ENCODE data around the gene CACNG4. TPM values are rescaled to one million over a fixed set of nuclear protein-coding genes. Genes with fewer than 3 reads are reported as not detected.

Gene CACNG4
- total and polyA plus RNA-seq, 2 of the 4 experiments (the other 2 are of a cell fraction) = under 0.01 to 0.53 TPM

DNA sequence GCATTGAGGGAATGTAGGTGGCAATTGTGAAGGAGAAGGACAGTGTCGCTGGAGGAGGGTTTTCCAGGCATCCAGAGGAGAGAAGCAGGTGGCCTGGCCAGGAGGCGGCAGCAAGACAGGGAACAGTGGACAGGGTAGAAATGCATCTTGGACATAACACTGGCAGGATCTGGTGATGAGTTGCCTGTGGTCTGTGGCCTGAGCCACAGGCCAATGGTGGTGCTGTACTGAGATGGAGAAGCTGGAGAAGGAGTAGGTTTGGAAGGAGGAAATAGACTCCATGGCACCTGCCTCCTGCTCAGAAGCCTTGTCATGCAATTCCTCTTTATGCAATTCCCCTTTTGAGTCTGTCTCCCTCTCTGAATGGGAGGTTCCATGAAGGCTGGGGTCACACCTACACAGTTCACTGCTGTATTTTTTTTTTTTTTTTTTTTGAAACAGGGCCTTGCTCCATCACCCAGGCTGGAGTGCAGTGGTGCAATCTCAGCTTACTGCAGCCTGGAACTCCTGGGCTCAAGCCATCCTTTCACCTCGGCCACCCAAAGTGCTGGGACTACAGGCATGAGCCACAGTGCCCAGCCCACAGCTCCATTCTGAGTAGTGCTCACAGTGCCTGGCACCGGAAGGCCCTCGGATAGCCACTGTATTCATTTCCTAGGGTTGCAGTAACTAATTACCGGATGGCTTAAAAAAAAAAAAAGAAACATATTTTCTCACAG, 13.5 kb upstream of the CACNG4 start:
- Histone ChIP-seq H3K27me3 (ENCODE audit: control insufficient read depth, insufficient read depth, low read length) (peaks cover 1% of the 10 kb centered on the region; the same call in 1 of the 2 replicates), H3K23ac (ENCODE audit: low read depth, low read length) (peak overlapping the region; percentile 88), H3K9me3 (ENCODE audit: control insufficient read depth, insufficient read depth, low read length) (no peaks in the 10 kb centered on the region), H3K27ac (ENCODE audit: insufficient read depth, low read length) (peak overlapping the region; percentile 57; the same call in 1 of the 2 replicates), H2BK15ac (ENCODE audit: low read depth, low read length) (peak overlapping the region; percentile 77; the same call in 2 of the 3 replicates), H3K18ac (ENCODE audit: low read depth, low read length) (no peak overlapping the region; the same call in 1 of the 2 replicates), H2BK5ac (ENCODE audit: low read depth, low read length, poor library complexity, severe bottlenecking) (peak overlapping the region; percentile 89), H4K20me1 (ENCODE audit: insufficient read depth, low read length) (no peaks in the 10 kb centered on the region), H2AFZ (replicated peaks; ENCODE audit: low read length, poor library complexity) (peak overlapping the region; percentile 47), H3K36me3 (ENCODE audit: control insufficient read depth, insufficient read depth, low read length) (no peaks in the 10 kb centered on the region), H2BK20ac (ENCODE audit: low read depth, low read length) (peak overlapping the region; percentile 95), H2BK120ac (ENCODE audit: low read depth, low read length) (peak overlapping the region; percentile 96), H4K91ac (ENCODE audit: insufficient read depth, low read depth, low read length) (peak overlapping the region; percentile 86), H3K79me1 (ENCODE audit: low read depth in 1 of 2, low read length in 2 of 2) (no peaks in the 10 kb centered on the region), H4K8ac (ENCODE audit: low read depth in 2 of 2, low read length in 2 of 2) (peak overlapping the region; percentile 9 to 60; a peak in 2 of 4 replicates), H4K5ac (ENCODE audit: low read depth, low read length) (no peak overlapping the region), H3K4me3 (ENCODE audit: insufficient read depth, low read depth, low read length) (no peak overlapping the region), H3K4me1 (ENCODE audit: control insufficient read depth, insufficient read depth, low read length) (peaks cover 18% of the 10 kb centered on the region), H3K4me2 (ENCODE audit: low read depth, low read length) (no peak overlapping the region), H2AK5ac (ENCODE audit: low read depth, low read length) (peak overlapping the region; percentile 91), H3K9ac (ENCODE audit: low read depth, low read length) (no peak overlapping the region), H3K9me1 (ENCODE audit: insufficient read depth, low read length) (peaks cover 27% of the 10 kb centered on the region), H3K4ac (ENCODE audit: low read depth, low read length) (peak overlapping the region; percentile 92), H2AK9ac (replicated peaks; ENCODE audit: low read depth, low read length, poor library complexity) (peak overlapping the region; percentile 83), H3K14ac (replicated peaks; ENCODE audit: low read depth, low read length) (peak overlapping the region; percentile 82), H3K56ac (ENCODE audit: extremely low read depth, insufficient read depth, low read length) (no peak overlapping the region)
- POLR2A ChIA-PET (ENCODE audit: unreplicated experiment) = no interaction called here
- intact Hi-C loops (cut with micrococcal nuclease) (no loop called here), dilution Hi-C loops (cut with HindIII; ENCODE audit: low sequenced_read_pairs, unreplicated experiment) (no loop called here), in situ Hi-C loops (cut with MboI; ENCODE audit: low sequenced_read_pairs) (no loop called here)
- ATAC-seq (ENCODE audit: low read depth) (no peak), DNase-seq (no peak)
- CTCF ChIA-PET = interaction anchor here (0.7 kb wide), 2 partner anchors 26 to 46 kb away, joined by 3 read pairs; no protein-coding TSS in a partner anchor
- TF ChIP-seq SMC3 (IDR thresholded peaks at IDR 0.05; ENCODE audit: low read depth, low read length) = no peak
- TF ChIP-seq BHLHE40 (IDR thresholded peaks at IDR 0.05; ENCODE audit: low read depth, low read length) = no peak
- no TSS peak for BruUV-seq (replicated peaks)
- WGBS, 2 experiments (ENCODE audit: extremely low coverage in 2 of 2, insufficient read length in 1 of 2) = 94% methylated on average over 3 of the region's 6 CpGs; no CpG with 5 or more reads in 1 of the 2 experiments

All from IMR-90 (cell line).